ENCODE measurements around the gene TMTC1. TPM values are rescaled to one million over a fixed set of nuclear protein-coding genes. Genes with fewer than 3 reads are reported as not detected.

The TMTC1 gene
- total and polyA plus RNA-seq, 2 of the 8 experiments (the other 6 are each of a cell fraction or from before 2014, with no cell fraction given) = 15.4 to 20.8 TPM

- H4K20me1 ChIP-seq (replicated peaks in 1 of 2; ENCODE audit: control insufficient read depth in 1 of 2, insufficient read depth in 2 of 2, low read length in 2 of 2) = no peaks in the 10 kb centered on the region
- no peak overlapping the region for H3K4ac ChIP-seq (replicated peaks; ENCODE audit: insufficient read length, low read depth, low read length)
- ChIA-PET CTCF (ENCODE audit: partially characterized antibody) (no interaction called here), POLR2A (ENCODE audit: partially characterized antibody) (interaction anchor here (0.5 kb wide), 1 partner anchor 405 kb away, joined by 3 read pairs; no protein-coding TSS in a partner anchor)
- no peaks in the 10 kb centered on the region; the same call in 1 of the 2 replicates for H3K23me2 ChIP-seq (ENCODE audit: low read depth, low read length)
- no peak overlapping the region for H4K91ac ChIP-seq (replicated peaks; ENCODE audit: insufficient read length, low read length)
- no peak overlapping the region for H3K23ac ChIP-seq (ENCODE audit: insufficient read length)
- no peak overlapping the region for H2BK12ac ChIP-seq (ENCODE audit: low read depth, low read length)
- no peak overlapping the region for H3K27ac ChIP-seq (ENCODE audit: low read depth, low read length)
- H2BK15ac ChIP-seq (ENCODE audit: low read length) = no peak overlapping the region
- H3K56ac ChIP-seq (replicated peaks; ENCODE audit: insufficient read length, low read depth, low read length) = no peak overlapping the region
- H3K9me3 ChIP-seq (ENCODE audit: insufficient read depth in 2 of 2, low read depth in 1 of 2, low read length in 1 of 2) = peaks cover 16 to 21% of the 10 kb centered on the region in 2 experiments
- no peak overlapping the region for H3K9ac ChIP-seq (replicated peaks in 1 of 4; ENCODE audit: extremely low read depth in 1 of 4, low read depth in 3 of 4, low read length in 3 of 4)
- H3K14ac ChIP-seq (ENCODE audit: insufficient read length) = no peak overlapping the region
- H3K4me2 ChIP-seq (ENCODE audit: insufficient read depth in 1 of 2, low read depth in 2 of 2, low read length in 2 of 2) = no peak overlapping the region
- peaks cover 5 to 94% of the 10 kb centered on the region in 2 experiments; a peak in 3 of 4 replicates for H3K79me2 ChIP-seq (ENCODE audit: control insufficient read depth in 1 of 2, insufficient read depth in 2 of 2, low read length in 2 of 2)
- no peak overlapping the region for H2BK120ac ChIP-seq (replicated peaks; ENCODE audit: low read depth, low read length)
- peaks cover 0 to 14% (median 5%) of the 10 kb centered on the region in 4 experiments; a peak in 3 of 8 replicates for H3K36me3 ChIP-seq (ENCODE audit: control insufficient read depth in 2 of 4, insufficient read depth in 4 of 4, low read length in 3 of 4)
- no peak overlapping the region for H4K5ac ChIP-seq (ENCODE audit: insufficient read length, low read depth, low read length)
- no peak overlapping the region for H2BK20ac ChIP-seq (ENCODE audit: low read length)
- H3K4me1 ChIP-seq (replicated peaks in 1 of 4; ENCODE audit: control insufficient read depth in 3 of 4, insufficient read depth in 4 of 4, low read length in 3 of 4) = peaks cover 0 to 3% (median 0%) of the 10 kb centered on the region in 4 experiments; a peak in 1 of 7 replicates
- no peak overlapping the region for H3K4me3 ChIP-seq (ENCODE audit: extremely low read depth in 1 of 4, insufficient read depth in 2 of 4, low read depth in 3 of 4, low read length in 4 of 4)
- H3K27me3 ChIP-seq (replicated peaks in 1 of 4; ENCODE audit: control insufficient read depth in 3 of 4, extremely low read depth in 1 of 4, insufficient read depth in 3 of 4, low read length in 3 of 4) = no peaks in the 10 kb centered on the region
- H3K79me1 ChIP-seq (ENCODE audit: low read depth, low read length) = no peaks in the 10 kb centered on the region; the same call in 1 of the 2 replicates
- H3K18ac ChIP-seq (ENCODE audit: extremely low read depth, low read length) = no peak overlapping the region
- DNase-seq (ENCODE audit: low read depth in 1 of 2, low spot score in 2 of 2) = no peak
- no peak overlapping the region for H2BK5ac ChIP-seq (ENCODE audit: low read depth, low read length)
- H2AK5ac ChIP-seq (ENCODE audit: low read depth, low read length) = no peak overlapping the region
- H2AFZ ChIP-seq (ENCODE audit: low read length) = no peak overlapping the region
- FAIRE-seq = no peak
- no peak overlapping the region for H4K8ac ChIP-seq (ENCODE audit: extremely low read depth, insufficient read depth, low read length)
- no peak for TF ChIP-seq POU5F1 (IDR thresholded peaks at IDR 0.05; ENCODE audit: low read depth, low read length)
- TF ChIP-seq RFX5 (IDR thresholded peaks at IDR 0.05; ENCODE audit: borderline replicate concordance, low read depth, low read length) = no peak
Observed at GRCh38 chr12:29771786-29772185, 12.0 kb downstream of the TMTC1 start.
